RWPE1 (cell line): ENCODE data around the gene ZNF628.

Experiments
- CTCF ChIA-PET: fragments of 350-600 bp; sonication (Branson Sonifier 250); formaldehyde crosslinking; extraction: SDS; loops from one replicate; lab custom pipeline; 2021; lab: Yijun Ruan, JAX
- POLR2A ChIA-PET: fragments of 400-600 bp; formaldehyde crosslinking; extraction: SDS; loops from one replicate; lab custom pipeline; 2020; ENCODE audit warnings: antibody characterized with exemption; ENCODE audit not compliant: low non-redundant PET; lab: Yijun Ruan, JAX
- DNase-seq: peaks from one replicate; pipeline ENCODE4 v3.0.0; 2012; ENCODE audit warnings: low spot score
- H3K27ac ChIP-seq: fragments of 450-650 bp; 2 replicates; pipeline ENCODE4 v1.5.1; 2017
- CTCF ChIP-seq: fragments of 450-650 bp; conservative IDR thresholded peaks from 2 replicates; pipeline ENCODE4 v1.5.1; 2017; ENCODE audit warnings: low read depth, mild to moderate bottlenecking

Gene ZNF628

GRCh38 chr19:55453511-55454260 is 22.7 kb upstream of the ZNF628 start:
- POLR2A ChIA-PET, result interaction anchor here (0.5 kb wide), 1 partner anchor 214 kb away, joined by 3 read pairs; no protein-coding TSS in a partner anchor
- H3K27ac ChIP-seq, result peak overlapping the region; percentile 46

DNA sequence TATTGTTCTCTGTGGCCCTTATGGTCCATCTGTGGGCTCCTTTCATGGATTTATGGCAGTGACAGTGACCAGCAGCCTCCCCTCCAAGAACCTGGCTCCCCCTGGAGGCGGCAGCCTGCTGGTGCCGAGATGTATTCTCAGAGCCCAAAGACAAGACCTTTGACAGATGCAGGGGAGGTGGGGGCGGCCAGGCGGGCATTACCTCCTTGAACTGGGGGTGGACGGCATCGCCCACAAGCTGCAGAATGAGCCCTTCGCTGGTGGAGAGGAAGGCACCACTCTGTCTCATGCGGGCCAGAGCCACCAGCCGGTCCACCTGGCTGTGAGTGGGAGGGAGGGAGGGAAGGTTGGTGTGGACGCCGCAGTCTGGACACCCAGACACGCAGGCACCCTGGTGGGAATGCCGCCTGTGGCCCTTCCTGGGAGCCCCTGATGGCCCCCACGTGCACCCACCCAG is 21.6 kb upstream of the ZNF628 start:
- TF ChIP-seq CTCF, result peak; percentile 73
- POLR2A ChIA-PET, result interaction anchor here (0.5 kb wide), 1 partner anchor 79 kb away, joined by 6 read pairs; no protein-coding TSS in a partner anchor
- DNase-seq, result peak; percentile 42
- CTCF ChIA-PET, result no interaction called here
- H3K27ac ChIP-seq, result no peak overlapping the region

More at GRCh38 chr19:55453511-55454260, 22.7 kb upstream of the ZNF628 start:
- no peak for DNase-seq
- CTCF ChIA-PET, result interaction anchor here (0.5 to 3.6 kb wide), 5 partner anchors 14 to 313 kb away, joined by 3 to 11 read pairs (median 3); no protein-coding TSS in a partner anchor
- no peak for TF ChIP-seq CTCF

GRCh38 chr19:55455576-55456235 is 20.7 kb upstream of the ZNF628 start:
- ChIA-PET CTCF (no interaction called here), POLR2A (interaction anchor here (0.5 kb wide), 1 partner anchor 80 kb away, joined by 6 read pairs; no protein-coding TSS in a partner anchor)
- TF ChIP-seq CTCF, result no peak
- no peak for DNase-seq
- no peak overlapping the region for H3K27ac ChIP-seq

- CTCF ChIA-PET, result no interaction called here
- DNase-seq, result no peak
- H3K27ac ChIP-seq, result peak overlapping the region; percentile 57
- no peak for TF ChIP-seq CTCF
- POLR2A ChIA-PET, result no interaction called here
Measured at GRCh38 chr19:55456347-55456746, 20.1 kb upstream of the ZNF628 start.

GRCh38 chr19:55457683-55458457 is 18.5 kb upstream of the ZNF628 start:
- DNase-seq, result no peak
- no peak for TF ChIP-seq CTCF
- ChIA-PET POLR2A (no interaction called here), CTCF (interaction anchor here (1.6 kb wide), 1 partner anchor 10 kb away, joined by 9 read pairs; no protein-coding TSS in a partner anchor)
- H3K27ac ChIP-seq, result peak overlapping the region; percentile 57

DNA sequence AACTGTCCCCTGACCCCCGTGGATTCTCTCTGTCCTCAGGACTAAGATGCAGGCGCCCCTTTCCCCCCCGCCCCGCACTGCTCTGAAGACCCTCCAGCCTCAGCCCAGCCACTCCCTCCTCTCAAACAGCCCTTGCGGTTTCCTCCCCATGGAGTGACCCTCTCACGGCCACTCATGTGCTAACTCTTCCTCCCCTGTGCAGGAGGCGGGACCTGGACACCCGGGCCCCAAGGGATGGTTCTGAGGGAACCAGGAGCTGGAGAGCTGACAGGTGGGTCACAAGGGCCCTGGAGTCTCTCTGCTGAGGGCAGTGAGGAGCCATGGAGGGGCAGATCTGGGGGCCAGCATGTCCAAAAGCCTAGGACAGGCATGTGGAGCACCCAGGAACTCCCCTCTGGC is 16.9 kb upstream of the ZNF628 start:
- POLR2A ChIA-PET, result no interaction called here
- CTCF ChIA-PET, result interaction anchor here (1.6 kb wide), 1 partner anchor 8 kb away, joined by 9 read pairs; no protein-coding TSS in a partner anchor
- no peak for DNase-seq
- peak overlapping the region; percentile 57 for H3K27ac ChIP-seq
- TF ChIP-seq CTCF, result no peak
